HEK293T (cell line): Measurements from ENCODE around the gene RPAP2.
"Not testable (repeated sequence)": the region's sequence is repeated elsewhere in the genome, so short reads cannot be mapped to it uniquely, and the experiment has no call there.

ENCODE experiments used
- CTCF ChIA-PET: fragments of 350-600 bp; formaldehyde crosslinking; extraction: SDS; loops from one replicate; lab custom pipeline; 2021; ENCODE audit warnings: antibody characterized with exemption, inconsistent platforms; lab: Yijun Ruan, JAX
- POLR2A ChIA-PET: fragments of 350-600 bp; formaldehyde crosslinking; extraction: SDS; loops from one replicate; lab custom pipeline; 2020; ENCODE audit warnings: antibody characterized with exemption, inconsistent platforms; lab: Yijun Ruan, JAX
- DNase-seq: peaks from one replicate; pipeline ENCODE4 v3.0.0; 2012; ENCODE audit warnings: mixed read lengths; ENCODE audit errors: extremely low spot score
- ARNT ChIP-seq: fragments of 450-650 bp; IDR thresholded peaks from 2 replicates; pipeline ENCODE4 v1.6.1; 2017; ENCODE audit warnings: mild to moderate bottlenecking
- BHLHE40 ChIP-seq: fragments of 450-650 bp; IDR thresholded peaks from 2 replicates; pipeline ENCODE4 v1.6.1; 2016; ENCODE audit warnings: mild to moderate bottlenecking, moderate library complexity, borderline replicate concordance
- CTBP1 ChIP-seq: fragments of 450-650 bp; IDR thresholded peaks from 2 replicates; pipeline ENCODE4 v1.6.1; 2016; ENCODE audit warnings: borderline replicate concordance
- ELF4 ChIP-seq: fragments of 450-650 bp; IDR thresholded peaks from 2 replicates; pipeline ENCODE4 v1.6.1; 2017; ENCODE audit warnings: antibody characterized with exemption
- FOXA1 ChIP-seq: fragments of 450-650 bp; IDR thresholded peaks from 2 replicates; pipeline ENCODE4 v1.6.1; 2016; ENCODE audit warnings: mild to moderate bottlenecking
- FOXK2 ChIP-seq: fragments of 450-650 bp; IDR thresholded peaks from 2 replicates; pipeline ENCODE4 v1.6.1; 2016; ENCODE audit warnings: mild to moderate bottlenecking
- FOXM1 ChIP-seq: fragments of 450-650 bp; IDR thresholded peaks from 2 replicates; pipeline ENCODE4 v1.6.1; 2017; ENCODE audit warnings: mild to moderate bottlenecking, borderline replicate concordance
- HDGF ChIP-seq: fragments of 450-650 bp; IDR thresholded peaks from 2 replicates; pipeline ENCODE4 v1.6.1; 2017; ENCODE audit warnings: antibody characterized with exemption, borderline replicate concordance
- L3MBTL2 ChIP-seq: fragments of 450-650 bp; conservative IDR thresholded peaks from 2 replicates; pipeline ENCODE4 v1.6.1; 2016; ENCODE audit warnings: mild to moderate bottlenecking
- LEF1 ChIP-seq: fragments of 450-650 bp; IDR thresholded peaks from 2 replicates; pipeline ENCODE4 v1.6.1; 2017; ENCODE audit warnings: mild to moderate bottlenecking, borderline replicate concordance
- NFRKB ChIP-seq: fragments of 450-650 bp; IDR thresholded peaks from 2 replicates; pipeline ENCODE4 v1.6.1; 2016; ENCODE audit warnings: mild to moderate bottlenecking, moderate library complexity
- PKNOX1 ChIP-seq: fragments of 450-650 bp; IDR thresholded peaks from 2 replicates; pipeline ENCODE4 v1.6.1; 2016
- SP1 ChIP-seq: fragments of 450-650 bp; IDR thresholded peaks from 2 replicates; pipeline ENCODE4 v1.6.1; 2017
- SUZ12 ChIP-seq: fragments of 450-650 bp; IDR thresholded peaks from 2 replicates; pipeline ENCODE4 v1.6.1; 2016; ENCODE audit warnings: mild to moderate bottlenecking
- TARDBP ChIP-seq: fragments of 450-650 bp; IDR thresholded peaks from 2 replicates; pipeline ENCODE4 v1.6.1; 2016
- ZNF384 ChIP-seq: fragments of 450-650 bp; IDR thresholded peaks from 2 replicates; pipeline ENCODE4 v1.6.1; 2016

The RPAP2 gene

GRCh38 chr1:92374223-92374622, 75.4 kb downstream of the RPAP2 start:
- no peak for DNase-seq
- no peak for TF ChIP-seq LEF1
- no peak for TF ChIP-seq FOXA1
- no peak for TF ChIP-seq ELF4
- TF ChIP-seq ZNF384 = no peak
- no peak for TF ChIP-seq L3MBTL2
- TF ChIP-seq HDGF = no peak
- TF ChIP-seq NFRKB = no peak
- no peak for TF ChIP-seq FOXK2
- TF ChIP-seq CTBP1 = no peak
- TF ChIP-seq ARNT = no peak
- no peak for TF ChIP-seq SUZ12
- CTCF ChIA-PET = no interaction called here
- POLR2A ChIA-PET = no interaction called here

- no peak for DNase-seq
- TF ChIP-seq SUZ12 = no peak
- no peak for TF ChIP-seq FOXA1
- TF ChIP-seq ELF4 = no peak
- TF ChIP-seq SP1 = no peak
- no peak for TF ChIP-seq BHLHE40
- no peak for TF ChIP-seq FOXM1
- CTCF ChIA-PET = no interaction called here
- POLR2A ChIA-PET = no interaction called here
Observed at GRCh38 chr1:92376345-92376744, 77.5 kb downstream of the RPAP2 start.

GRCh38 chr1:92377991-92378390, 79.1 kb downstream of the RPAP2 start:
- DNase-seq, POLR2A ChIA-PET: not testable (repeated sequence)
- CTCF ChIA-PET = interaction anchor here (0.6 kb wide), 1 partner anchor 876 kb away, joined by 8 read pairs; no protein-coding TSS in a partner anchor

GRCh38 chr1:92380867-92381266, 82.0 kb downstream of the RPAP2 start:
- ChIA-PET POLR2A (no interaction called here), CTCF (no interaction called here)
- TF ChIP-seq FOXK2 = no peak
- TF ChIP-seq FOXM1 = no peak
- TF ChIP-seq ELF4 = no peak
- no peak for TF ChIP-seq LEF1
- no peak for TF ChIP-seq PKNOX1
- no peak for TF ChIP-seq SUZ12
- TF ChIP-seq HDGF = no peak
- TF ChIP-seq ARNT = no peak
- no peak for TF ChIP-seq L3MBTL2
- no peak for TF ChIP-seq CTBP1
- TF ChIP-seq ZNF384 = no peak
- TF ChIP-seq TARDBP = no peak
- no peak for TF ChIP-seq FOXA1
- no peak for TF ChIP-seq SP1
- TF ChIP-seq NFRKB = no peak
- TF ChIP-seq BHLHE40 = no peak
- DNase-seq = no peak

GRCh38 chr1:92393966-92394365, 95.1 kb downstream of the RPAP2 start:
- CTCF ChIA-PET = not testable (repeated sequence)
- peak; percentile 50 for TF ChIP-seq L3MBTL2

GRCh38 chr1:92398519-92398918, 99.7 kb downstream of the RPAP2 start:
- ChIA-PET CTCF (interaction anchor here (0.8 kb wide), 1 partner anchor 11 kb away, joined by 3 read pairs; no protein-coding TSS in a partner anchor), POLR2A (no interaction called here)
- no peak for DNase-seq
- TF ChIP-seq FOXK2 (no peak), NFRKB (no peak), FOXM1 (no peak), ELF4 (no peak), FOXA1 (no peak), HDGF (no peak)

More at GRCh38 chr1:92393966-92394365, 95.1 kb downstream of the RPAP2 start:
- DNase-seq, POLR2A ChIA-PET: not testable (repeated sequence)

GRCh38 chr1:92399076-92399475, 100.2 kb downstream of the RPAP2 start:
- ChIA-PET POLR2A (no interaction called here), CTCF (interaction anchor here (0.5 to 0.8 kb wide), 2 partner anchors 11 to 210 kb away, joined by 3 to 6 read pairs; no protein-coding TSS in a partner anchor)
- TF ChIP-seq SP1 (no peak), CTBP1 (no peak), TARDBP (no peak), NFRKB (no peak), PKNOX1 (no peak), FOXK2 (no peak), FOXM1 (no peak), SUZ12 (no peak), ELF4 (no peak), BHLHE40 (no peak), FOXA1 (no peak), ZNF384 (no peak), HDGF (no peak), ARNT (no peak), L3MBTL2 (no peak), LEF1 (no peak)
- no peak for DNase-seq
